D721Med (cell line): Measurements from ENCODE around the gene TENT5C.

Experiments
- DNase-seq: peaks from one replicate; pipeline ENCODE4 v3.0.0; 2011; ENCODE audit warnings: low spot score; ENCODE audit not compliant: insufficient read length
- FAIRE-seq: peaks from 2 replicates; lab custom pipeline; 2011; peaks lifted over from hg19 to GRCh38; lab: Jason Lieb, UNC
- CTCF ChIP-seq: IDR thresholded peaks from 2 replicates; pipeline ENCODE4 v1.5.1; 2012; ENCODE audit warnings: mild to moderate bottlenecking, control low read depth; ENCODE audit not compliant: insufficient read depth; ENCODE audit errors: missing control alignments

The TENT5C gene

GRCh38 chr1:117658676-117659075, 52.8 kb downstream of the TENT5C start:
- no peak for TF ChIP-seq CTCF
- FAIRE-seq, result no peak
- no peak for DNase-seq

GRCh38 chr1:117659550-117660270, 53.9 kb downstream of the TENT5C start:
- DNase-seq (no peak), FAIRE-seq (no peak)
- no peak for TF ChIP-seq CTCF

GRCh38 chr1:117660271-117660965, 54.6 kb downstream of the TENT5C start:
- no peak for DNase-seq
- no peak for FAIRE-seq
- no peak for TF ChIP-seq CTCF

GRCh38 chr1:117661027-117661426, 55.2 kb downstream of the TENT5C start:
- DNase-seq (no peak), FAIRE-seq (no peak)
- no peak for TF ChIP-seq CTCF

GRCh38 chr1:117662667-117663066, 56.8 kb downstream of the TENT5C start:
- TF ChIP-seq CTCF, result no peak

DNA sequence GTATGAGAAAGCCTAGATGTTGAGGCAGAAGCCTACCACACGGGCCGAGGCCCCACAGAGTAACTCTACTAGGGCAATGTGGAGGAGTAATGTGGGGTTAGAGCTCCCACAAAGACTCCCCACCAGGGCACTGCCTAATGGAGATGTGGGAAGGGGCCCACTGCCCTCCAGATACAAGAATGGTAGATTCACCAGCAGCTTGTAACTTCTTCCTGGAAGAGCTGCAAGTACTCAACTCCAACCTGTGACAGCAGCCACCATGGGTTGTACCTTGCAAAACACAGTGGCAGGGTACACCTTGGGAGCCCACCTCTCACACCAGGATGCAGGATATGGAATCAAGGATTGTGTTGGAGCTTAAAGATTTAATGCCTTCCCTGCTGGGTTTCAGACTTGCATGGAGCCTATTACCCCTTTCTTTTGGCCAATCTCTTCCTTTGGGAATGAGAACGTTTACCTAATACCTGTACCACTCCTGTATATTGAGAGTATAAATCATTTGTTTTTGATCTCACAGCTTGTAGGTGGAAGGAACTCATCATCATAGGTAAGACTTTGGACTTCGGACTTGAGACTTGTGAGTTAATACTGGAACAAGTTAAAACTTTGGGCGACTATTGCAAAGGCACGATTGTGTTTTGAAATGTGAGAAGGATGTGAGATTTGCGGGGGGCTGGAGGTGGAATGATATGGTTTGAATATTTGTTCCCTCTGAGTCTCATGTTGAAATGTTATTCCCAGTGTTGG, 57.5 kb downstream of the TENT5C start:
- FAIRE-seq (no peak), DNase-seq (no peak)

More at GRCh38 chr1:117662667-117663066, 56.8 kb downstream of the TENT5C start:
- no peak for FAIRE-seq
- no peak for DNase-seq

More for the DNA sequence above, 57.5 kb downstream of the TENT5C start:
- no peak for TF ChIP-seq CTCF
